AG08395 (cell line): ENCODE data around the gene GPRASP2.
A peak's percentile ranks its signal among the peaks of the same experiment; 100 is the strongest.

Source experiments
- DNase-seq: peaks from one replicate; pipeline ENCODE4 v3.0.0; 2012; ENCODE audit warnings: mixed read lengths, low spot score

GPRASP2 gene

DNA sequence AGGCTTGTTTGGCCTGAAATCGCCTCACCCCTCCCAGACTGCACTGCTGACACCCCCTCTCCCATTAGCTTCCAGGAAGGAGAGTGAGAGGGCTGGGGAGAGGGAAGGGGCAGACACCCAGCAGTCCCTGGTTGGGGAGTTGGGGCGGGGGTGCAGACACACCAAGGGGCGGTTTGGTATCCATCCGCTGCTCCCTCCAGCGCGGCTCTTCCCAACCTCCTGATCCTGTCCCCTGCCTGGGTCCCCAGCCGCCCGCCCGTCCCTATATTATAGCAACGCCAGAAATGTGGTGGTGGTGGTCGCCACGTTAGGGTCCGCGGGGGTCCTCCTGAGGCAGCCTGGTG, 33.2 kb downstream of the GPRASP2 start:
- no peak for DNase-seq

DNA sequence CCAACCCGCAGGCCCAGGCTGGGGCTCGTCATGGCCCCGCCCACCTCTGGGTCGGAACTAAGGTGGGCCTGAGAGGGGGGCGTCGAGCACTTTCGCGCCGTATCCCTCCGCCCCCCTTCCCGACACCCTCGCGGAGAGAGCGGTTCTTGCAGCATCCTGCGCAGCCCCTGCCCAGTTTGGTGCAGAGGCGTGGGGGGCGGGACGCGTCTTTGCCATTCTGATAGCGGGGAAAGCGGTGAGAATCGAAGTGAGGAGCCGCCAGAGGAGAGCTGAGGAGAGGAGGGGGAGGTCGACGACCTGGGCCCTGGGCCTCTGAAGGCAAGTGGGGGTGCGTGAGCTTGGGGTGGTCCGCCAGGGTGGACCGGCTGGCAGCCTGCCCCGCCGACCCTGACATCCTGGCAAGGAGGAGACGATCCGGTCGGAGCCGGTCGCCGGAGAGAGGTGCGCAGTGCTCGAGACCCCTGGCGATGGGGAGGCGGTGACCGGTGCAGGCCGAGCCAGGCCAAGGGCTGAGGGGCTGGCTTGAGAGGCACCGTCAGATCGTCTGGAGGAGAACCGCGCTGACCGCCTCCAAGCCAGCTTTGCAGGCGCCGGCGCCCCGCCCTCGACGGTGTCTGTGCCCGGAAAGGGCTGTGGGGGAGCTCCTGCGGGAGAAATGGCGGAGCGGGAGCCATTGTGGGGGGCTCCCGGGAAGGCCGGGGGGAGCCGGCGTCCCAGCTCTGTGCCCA, 33.8 kb downstream of the GPRASP2 start:
- DNase-seq, result peak; percentile 22

DNA sequence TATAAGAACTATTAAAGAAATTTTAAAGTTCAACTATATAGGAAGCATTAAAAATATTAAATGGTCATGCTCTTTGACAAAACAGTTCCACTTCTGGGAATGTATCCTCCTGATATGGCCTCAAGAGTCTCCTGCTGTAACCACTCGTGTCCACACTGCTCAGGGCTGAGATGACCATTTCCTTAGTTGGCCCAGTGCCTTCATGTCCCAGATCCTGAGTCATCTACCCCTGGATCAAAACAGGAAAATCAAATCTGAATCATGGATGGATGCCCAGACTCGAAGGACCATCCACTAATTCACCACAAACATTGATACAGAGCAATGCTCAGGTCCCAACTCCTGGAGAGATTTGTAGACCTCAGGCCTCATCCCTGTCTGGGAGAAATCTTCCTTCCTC, 53.0 kb downstream of the GPRASP2 start:
- DNase-seq, result peak; percentile 60

DNA sequence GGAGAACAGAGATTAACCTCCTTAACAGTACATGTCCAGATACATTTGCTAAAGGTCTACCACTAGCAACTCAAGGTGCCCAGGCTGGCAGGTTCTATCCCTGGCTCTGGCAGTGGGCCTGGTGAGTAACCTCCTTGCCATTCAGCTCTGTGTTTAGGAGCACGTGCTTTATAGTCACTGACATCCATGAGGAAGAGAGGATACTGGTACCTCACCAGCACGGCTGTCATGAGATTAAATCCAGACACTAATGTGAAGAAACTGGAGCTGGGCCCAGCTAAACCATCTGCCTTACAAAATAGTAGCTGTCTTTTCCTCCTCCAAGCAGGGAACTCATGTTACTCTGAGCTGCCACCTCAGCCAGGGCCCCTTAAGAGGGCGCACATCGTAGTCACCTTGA, 53.6 kb downstream of the GPRASP2 start:
- peak; percentile 62 for DNase-seq

DNA sequence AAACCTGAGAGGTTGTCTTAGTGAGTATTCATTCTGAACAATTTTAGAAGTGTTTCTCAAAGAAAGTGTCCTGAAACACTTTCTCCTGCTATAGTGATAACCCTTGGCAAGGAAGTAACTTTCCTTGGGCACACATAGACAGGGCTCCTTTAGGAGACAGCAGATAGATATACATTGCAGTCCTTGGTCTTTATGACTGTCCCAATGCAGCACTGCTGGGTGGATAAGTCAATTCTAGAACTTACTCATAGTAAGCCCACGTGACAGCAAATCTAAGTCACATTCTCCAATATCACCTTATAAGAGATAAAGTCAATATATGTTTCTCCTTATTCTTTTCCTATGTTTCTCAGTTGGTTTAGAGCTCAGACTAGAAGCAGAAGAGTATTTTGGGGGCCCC, 55.0 kb downstream of the GPRASP2 start:
- DNase-seq, result no peak
